D721Med (cell line): ENCODE data around the gene AIP.

Experiments used
- DNase-seq: peaks from one replicate; pipeline ENCODE4 v3.0.0; 2011; ENCODE audit warnings: low spot score; ENCODE audit not compliant: insufficient read length
- FAIRE-seq: peaks from 2 replicates; lab custom pipeline; 2011; peaks lifted over from hg19 to GRCh38; lab: Jason Lieb, UNC
- CTCF ChIP-seq: IDR thresholded peaks from 2 replicates; pipeline ENCODE4 v1.5.1; 2012; ENCODE audit warnings: mild to moderate bottlenecking, control low read depth; ENCODE audit not compliant: insufficient read depth; ENCODE audit errors: missing control alignments

Gene AIP

DNA sequence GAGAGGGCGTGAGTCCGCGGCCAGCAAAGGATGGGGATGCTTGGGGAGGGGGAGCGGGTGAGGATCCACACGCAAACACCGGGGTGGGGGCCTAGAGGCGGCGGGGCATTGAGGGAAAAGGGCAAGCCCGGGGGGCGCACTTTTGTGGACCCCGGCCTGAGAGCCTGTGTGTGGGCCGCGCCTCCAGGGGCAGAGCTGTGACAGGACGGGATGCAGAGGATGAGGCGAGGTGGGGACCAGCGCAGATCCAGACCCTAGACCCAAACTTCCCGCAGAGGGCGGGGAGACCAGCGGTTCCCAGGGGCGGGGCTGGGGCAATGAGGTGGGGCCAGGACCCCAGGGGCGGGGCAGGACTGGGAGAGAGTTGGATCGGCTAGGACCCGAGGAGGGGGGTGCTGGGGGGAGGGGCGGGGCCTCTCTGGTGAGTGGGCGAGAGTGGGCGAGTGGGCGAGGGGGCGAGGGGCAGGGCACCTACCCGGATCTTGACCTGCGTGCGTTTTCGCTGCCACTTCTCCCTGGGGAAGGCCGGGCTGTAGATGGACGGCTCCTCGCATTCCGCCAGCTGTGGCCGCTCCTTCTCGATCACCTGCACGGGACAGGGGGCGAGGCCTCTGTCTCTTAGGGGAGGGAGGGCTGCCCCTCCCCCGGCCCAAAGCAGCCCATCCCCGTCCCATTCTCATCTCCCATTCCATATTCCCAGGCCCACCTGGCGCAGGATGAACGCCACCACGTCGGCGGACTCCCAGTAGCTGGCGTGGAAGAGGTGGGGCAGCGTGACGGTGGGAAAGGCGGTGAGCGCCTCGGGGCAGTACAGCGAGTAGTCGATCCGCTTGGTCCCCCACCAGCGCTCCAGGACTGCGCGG lies 11.8 kb downstream of the AIP start:
- DNase-seq = peak; percentile 11
- no peak for FAIRE-seq
- TF ChIP-seq CTCF = no peak

DNA sequence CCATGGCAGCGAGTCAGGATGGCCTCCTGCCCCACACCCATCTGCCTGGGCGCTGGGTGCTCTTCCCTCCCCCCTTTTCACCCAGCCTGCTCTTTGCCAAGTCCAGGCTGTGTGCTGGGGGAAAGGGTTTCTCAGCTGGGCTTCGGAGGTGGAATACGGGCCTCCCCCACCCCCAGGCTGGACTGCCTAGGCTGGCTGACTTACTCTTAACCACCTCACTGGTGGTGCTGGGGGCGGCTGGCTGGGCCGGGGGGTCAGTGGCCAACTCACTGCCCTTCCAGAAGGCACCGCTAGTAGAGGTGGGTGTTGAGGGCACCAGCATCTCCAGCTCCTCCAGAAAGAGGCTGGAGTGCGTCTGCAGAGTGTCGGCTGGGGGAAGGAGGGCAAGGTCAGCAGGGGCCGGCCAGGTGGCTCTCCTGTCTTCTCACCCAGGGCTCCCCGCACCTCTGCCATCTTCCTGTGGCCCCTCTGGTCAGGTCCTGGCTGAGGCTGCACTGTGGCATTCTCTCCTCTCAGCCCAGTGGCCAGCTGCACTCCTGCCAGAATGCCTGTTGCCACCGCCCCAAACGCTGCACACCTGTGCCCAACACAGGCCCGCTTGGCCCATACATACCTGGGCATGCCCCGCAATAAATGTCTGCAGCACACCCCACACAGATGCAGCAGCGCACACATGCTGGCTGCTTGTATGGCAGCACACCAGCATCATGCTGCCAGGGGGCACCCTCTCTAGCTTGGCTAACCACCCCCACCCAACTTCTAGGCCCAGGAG lies 12.6 kb downstream of the AIP start:
- DNase-seq (peak; percentile 21), FAIRE-seq (no peak)
- no peak for TF ChIP-seq CTCF

DNA sequence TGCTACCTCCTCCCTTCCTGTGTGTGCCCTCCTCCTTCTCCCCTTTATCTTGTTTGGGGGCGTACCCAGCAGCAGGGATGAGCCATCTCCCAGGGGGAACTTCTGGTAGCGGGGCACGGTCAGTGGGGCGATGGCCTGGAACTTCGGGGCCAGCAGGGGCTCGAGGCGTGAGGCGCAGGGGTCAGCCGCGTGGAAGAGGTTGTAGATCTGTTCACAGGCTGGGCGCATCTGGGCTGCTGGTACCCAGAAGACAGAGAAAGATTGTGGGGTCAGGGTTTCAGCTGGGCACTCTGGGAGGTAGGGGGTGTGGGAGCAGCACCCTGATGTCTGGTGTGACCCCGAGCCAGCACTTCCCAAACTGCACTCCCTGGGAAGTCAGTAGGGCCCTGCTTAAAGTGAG lies 13.3 kb downstream of the AIP start:
- TF ChIP-seq CTCF = no peak
- peak; percentile 19 for DNase-seq
- FAIRE-seq = no peak

GRCh38 chr11:67497656-67498291 lies 14.9 kb downstream of the AIP start:
- DNase-seq = no peak
- no peak for TF ChIP-seq CTCF
- FAIRE-seq = no peak

DNA sequence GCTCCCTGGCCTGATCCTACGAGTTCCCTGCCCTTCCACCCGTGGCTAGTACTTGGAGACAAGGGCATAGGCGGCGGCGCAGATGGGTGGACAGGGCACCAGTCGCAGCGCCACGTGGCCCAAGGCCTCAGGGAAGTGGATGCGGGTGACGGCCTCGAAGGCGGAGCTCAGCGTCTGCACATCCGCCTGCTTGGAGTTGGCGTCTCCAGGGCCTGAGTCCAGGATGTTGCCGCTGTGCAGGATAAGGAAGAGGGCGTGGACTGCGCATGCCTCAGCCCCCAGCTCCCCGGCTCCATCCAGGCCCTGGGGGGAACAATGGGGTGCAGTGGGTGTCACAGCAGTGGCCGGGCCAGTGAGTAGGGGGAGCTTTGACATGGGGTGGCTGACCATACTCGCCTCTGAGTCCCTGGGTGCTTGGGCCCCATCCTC lies 15.7 kb downstream of the AIP start:
- TF ChIP-seq CTCF = no peak
- FAIRE-seq (no peak), DNase-seq (no peak)

DNA sequence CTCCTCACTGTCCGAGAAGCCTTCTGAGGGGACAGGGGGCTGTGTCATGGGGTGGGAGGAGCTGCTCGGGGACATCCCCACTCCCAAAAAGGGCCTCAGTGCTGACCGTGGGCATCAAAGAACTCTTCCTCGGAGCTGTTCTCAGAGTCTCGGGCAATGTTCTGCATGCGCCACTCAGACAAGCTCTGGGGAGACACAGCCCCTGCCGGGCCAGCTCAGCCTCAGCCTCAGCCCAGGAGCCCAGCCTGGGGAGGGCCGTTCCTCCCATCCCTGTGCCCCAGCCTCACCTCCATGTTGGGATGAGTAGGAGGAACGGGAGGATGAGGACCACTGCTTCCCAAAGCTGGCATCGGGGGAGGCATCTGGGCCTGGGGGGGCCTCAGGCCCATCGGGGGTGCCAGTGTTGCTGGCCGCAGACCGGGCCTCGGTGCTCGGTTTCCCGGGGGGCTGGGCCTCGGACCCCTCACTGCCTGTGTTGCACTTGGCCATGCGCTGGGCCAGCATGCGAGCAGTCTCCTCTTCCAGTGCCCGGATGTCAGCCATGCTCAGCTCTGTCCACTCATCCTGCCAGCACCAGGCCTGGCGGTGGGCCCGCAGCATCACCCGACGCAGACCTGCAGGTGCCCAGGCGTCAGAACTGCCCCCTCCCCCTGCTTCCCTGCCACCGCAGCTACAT lies 17.1 kb downstream of the AIP start:
- no peak for DNase-seq
- FAIRE-seq = no peak
- TF ChIP-seq CTCF = no peak
